HG03066 (cell line): Measurements from ENCODE around the gene ZNF775.
"Not testable (repeated sequence)": the region's sequence is repeated elsewhere in the genome, so short reads cannot be mapped to it uniquely, and the experiment has no call there.

Experiments
- ATAC-seq: cut with Tn5 transposase; IDR thresholded peaks from one replicate; pipeline ENCODE4 v1.9.1; 2021; ENCODE audit warnings: low read depth; ENCODE audit not compliant: unreplicated experiment

ZNF775 gene

GRCh38 chr7:150380463-150380862, 1.3 kb downstream of the ZNF775 start:
- ATAC-seq, result peak; percentile 19

- ATAC-seq, result no peak
These were observed 2.0 kb downstream of the ZNF775 start for GRCh38 chr7:150381096-150381495.

- ATAC-seq, result no peak
These were observed 2.6 kb downstream of the ZNF775 start for GRCh38 chr7:150381785-150382122.

GRCh38 chr7:150382123-150382843, 3.2 kb downstream of the ZNF775 start:
- ATAC-seq, result no peak

- no peak for ATAC-seq
These were observed 3.7 kb downstream of the ZNF775 start for GRCh38 chr7:150382844-150383225.

- ATAC-seq, result no peak
These were observed 4.7 kb downstream of the ZNF775 start for GRCh38 chr7:150383710-150384397.

- ATAC-seq, result no peak
These were observed 5.5 kb downstream of the ZNF775 start for GRCh38 chr7:150384406-150385301.

- ATAC-seq, result no peak
These were observed 6.2 kb downstream of the ZNF775 start for GRCh38 chr7:150385302-150385723.

- not testable (repeated sequence) for ATAC-seq
These were observed 6.8 kb downstream of the ZNF775 start for GRCh38 chr7:150385884-150386283.

GRCh38 chr7:150388306-150388705, 9.2 kb downstream of the ZNF775 start:
- no peak for ATAC-seq

- no peak for ATAC-seq
These were observed 9.8 kb downstream of the ZNF775 start for GRCh38 chr7:150388709-150389531.

- ATAC-seq, result no peak
These were observed 10.3 kb downstream of the ZNF775 start for GRCh38 chr7:150389532-150389816.

GRCh38 chr7:150390205-150390604, 11.1 kb downstream of the ZNF775 start:
- no peak for ATAC-seq

GRCh38 chr7:150393325-150393724, 14.2 kb downstream of the ZNF775 start:
- ATAC-seq, result no peak

GRCh38 chr7:150396426-150396825, 17.3 kb downstream of the ZNF775 start:
- ATAC-seq, result no peak

GRCh38 chr7:150396851-150397260, 17.7 kb downstream of the ZNF775 start:
- no peak for ATAC-seq

- ATAC-seq, result no peak
These were observed 18.4 kb downstream of the ZNF775 start for GRCh38 chr7:150397346-150398107.

- no peak for ATAC-seq
These were observed 19.2 kb downstream of the ZNF775 start for GRCh38 chr7:150398108-150398964.

GRCh38 chr7:150398965-150399320, 19.8 kb downstream of the ZNF775 start:
- no peak for ATAC-seq
